Thyroid gland (tissue), 4 donors: ENCODE results near the gene ZNF83. TPM values are rescaled to one million over a fixed set of nuclear protein-coding genes. Genes with fewer than 3 reads are reported as not detected.

Source experiments
- DNase-seq, 2 donors: peaks; one replicate each; pipeline ENCODE4 v3.0.0-alpha.2; 2019
- H3K27ac ChIP-seq, 3 donors: fragments of 200-600 bp; sonication (generic); 1 replicate in 2 of 3; 2 replicates in 1 of 3; pipeline ENCODE4 v1.5.1; 2016 to 2019; ENCODE audit warnings: mild to moderate bottlenecking in 1 of 3, moderate library complexity in 1 of 3
- H3K27me3 ChIP-seq: fragments of 200-600 bp; sonication (generic); one replicate; pipeline ENCODE4 v1.5.1; 2019
- H3K36me3 ChIP-seq, 2 donors: fragments of 200-600 bp; sonication (generic); one replicate each; pipeline ENCODE4 v1.5.1; 2016 to 2019
- H3K4me1 ChIP-seq, 2 donors: fragments of 200-600 bp; sonication (generic); one replicate each; pipeline ENCODE4 v1.5.1; 2017 to 2019
- H3K4me3 ChIP-seq, 3 donors: fragments of 200-600 bp; sonication (generic); replicated peaks in 1 of 3; 1 replicate in 2 of 3; 2 replicates in 1 of 3; pipeline ENCODE4 v1.5.1; 2016; ENCODE audit warnings: mild to moderate bottlenecking in 1 of 3
- H3K9me3 ChIP-seq: fragments of 200-600 bp; sonication (generic); one replicate; pipeline ENCODE4 v1.5.1; 2017
- CTCF ChIP-seq, 6 experiments: fragments of 200-600 bp in 3 of 6; fragments of 450-650 bp in 3 of 6; sonication (generic) in 3 of 6; IDR thresholded peaks; one replicate each; pipeline ENCODE4 v1.5.1; 2016 to 2019; ENCODE audit warnings: antibody characterized with exemption in 6 of 6, mild to moderate bottlenecking in 2 of 6, inconsistent platforms in 1 of 6, moderate library complexity in 1 of 6
- POLR2A ChIP-seq, 2 donors: fragments of 450-650 bp; IDR thresholded peaks; one replicate each; pipeline ENCODE4 v1.6.1; 2017; ENCODE audit warnings: antibody characterized with exemption in 2 of 2, mild to moderate bottlenecking in 2 of 2, moderate library complexity in 1 of 2
- WGBS, 2 donors: methylation state at CpG; one replicate each; pipeline ENCODE4 v1.1.5; 2017; 5-methylcytosine and 5-hydroxymethylcytosine counted together
- intact Hi-C: fragments of 100-400 bp; cut with DNase I; formaldehyde crosslinking; loops from one replicate; pipeline ENCODE4 v1.15.1; 2023
- total RNA-seq, 4 donors: library from RNA; depleted of rRNA; stranded (reverse); fragments of >200 nt; gene quantifications; one replicate each; pipeline ENCODE4 v1.2.3, GENCODE V29; 2016

The ZNF83 gene
- total RNA-seq, 4 donors from 2014 or later: 75.3 to 125 (median 97.0) TPM

DNA sequence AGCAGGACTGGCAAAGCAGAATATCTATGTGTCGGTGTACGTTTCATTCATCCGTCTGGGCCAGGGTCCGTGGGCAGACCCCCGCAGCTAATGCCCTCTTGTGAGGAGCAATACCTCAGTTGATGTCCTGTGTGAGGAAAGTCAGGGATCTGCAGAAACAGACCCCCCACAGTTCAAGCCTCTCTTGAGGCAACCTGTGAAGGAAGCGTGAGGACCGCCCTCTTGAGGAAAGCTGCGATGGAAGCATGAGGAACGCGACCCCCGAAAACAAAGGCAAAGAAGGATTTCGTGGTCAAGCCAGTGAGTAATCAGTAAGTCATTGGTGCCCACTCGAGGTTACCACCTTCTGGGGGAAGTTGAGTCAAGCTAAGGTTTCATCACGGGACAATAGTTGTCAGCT, 20.9 kb upstream of the ZNF83 start:
- peaks cover 7 to 22% of the 10 kb centered on the region in 2 donors for H3K36me3 ChIP-seq
- intact Hi-C loops: no loop called here
- 73 to 78% methylated on average over 14 of the region's 14 CpGs for WGBS, 2 donors

GRCh38 chr19:52658595-52658994, 20.4 kb upstream of the ZNF83 start:
- no peak for DNase-seq
- H3K27me3 ChIP-seq: no peaks in the 10 kb centered on the region
- intact Hi-C loops: no loop called here
- no peak for TF ChIP-seq CTCF (IDR thresholded peaks at IDR 0.05)
- TF ChIP-seq POLR2A (IDR thresholded peaks at IDR 0.05): no peak
- 74 to 80% methylated on average over 5 of the region's 5 CpGs for WGBS, 2 donors
- H3K36me3 ChIP-seq: peaks cover 8 to 26% of the 10 kb centered on the region in 2 donors
- H3K27ac ChIP-seq: no peak overlapping the region
- H3K4me1 ChIP-seq: peaks cover 0 to 4% of the 10 kb centered on the region in 2 donors
- no peaks in the 10 kb centered on the region for H3K9me3 ChIP-seq
- H3K4me3 ChIP-seq: no peak overlapping the region

More for the DNA sequence above, 20.9 kb upstream of the ZNF83 start:
- TF ChIP-seq CTCF (IDR thresholded peaks at IDR 0.05): no peak
- TF ChIP-seq POLR2A (IDR thresholded peaks at IDR 0.05): no peak
- H3K27me3 ChIP-seq: no peaks in the 10 kb centered on the region
- H3K4me3 ChIP-seq: no peak overlapping the region
- no peaks in the 10 kb centered on the region for H3K9me3 ChIP-seq
- no peak overlapping the region for H3K27ac ChIP-seq
- DNase-seq: no peak
- peaks cover 0 to 5% of the 10 kb centered on the region in 2 donors for H3K4me1 ChIP-seq

DNA sequence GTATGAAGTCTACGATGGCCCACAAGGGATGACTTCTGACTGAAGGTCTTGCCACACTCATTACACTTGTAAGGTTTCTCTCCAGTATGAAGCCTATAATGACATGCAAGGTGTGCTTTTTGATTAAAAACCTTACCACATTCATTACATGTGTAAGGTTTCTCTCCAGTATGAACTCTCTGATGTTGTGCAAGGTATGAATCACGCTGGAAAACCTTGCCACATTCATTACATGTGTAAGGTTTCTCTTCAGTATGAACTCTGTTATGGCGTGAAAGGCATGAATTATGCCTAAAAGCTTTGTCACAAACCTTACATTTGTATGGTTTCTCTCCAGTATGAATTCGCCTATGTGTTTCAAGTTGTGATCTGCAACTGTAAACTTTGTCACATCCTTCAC, 15.0 kb upstream of the ZNF83 start:
- Histone ChIP-seq H3K36me3 (peaks cover 7 to 21% of the 10 kb centered on the region in 2 donors), H3K4me1 (peaks cover 0 to 9% of the 10 kb centered on the region in 2 donors), H3K27me3 (no peaks in the 10 kb centered on the region), H3K27ac (no peak overlapping the region), H3K4me3 (no peak overlapping the region), H3K9me3 (no peaks in the 10 kb centered on the region)
- no peak for TF ChIP-seq POLR2A (IDR thresholded peaks at IDR 0.05)
- no peak for TF ChIP-seq CTCF (IDR thresholded peaks at IDR 0.05)
- DNase-seq: no peak
- 92 to 99% methylated on average over 4 of the region's 4 CpGs for WGBS, 2 donors
- intact Hi-C loops: no loop called here

DNA sequence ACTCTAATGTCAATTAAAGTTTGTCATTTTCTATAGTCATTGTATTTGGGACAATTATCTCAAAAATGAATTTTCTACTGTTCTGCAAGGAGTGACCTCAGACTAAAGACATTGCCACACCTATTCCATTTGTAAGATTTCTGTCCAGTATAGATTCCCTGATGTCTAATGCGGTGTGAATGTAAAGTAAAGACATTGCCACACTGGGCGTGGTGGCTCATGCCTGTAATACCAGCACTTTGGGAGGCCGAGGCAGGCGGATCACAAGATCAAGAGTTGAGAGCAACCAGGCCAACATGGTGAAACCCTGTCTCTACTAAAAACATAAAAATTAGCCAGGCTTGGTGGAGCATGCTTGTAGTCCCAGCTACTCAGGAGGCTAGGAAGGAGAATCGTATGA, 13.8 kb upstream of the ZNF83 start:
- WGBS, 2 donors: 91% methylated on average over 5 of the region's 5 CpGs
- no peak for TF ChIP-seq CTCF (IDR thresholded peaks at IDR 0.05)
- Histone ChIP-seq H3K27ac (no peak overlapping the region), H3K36me3 (peaks cover 7 to 21% of the 10 kb centered on the region in 2 donors), H3K9me3 (no peaks in the 10 kb centered on the region), H3K27me3 (no peaks in the 10 kb centered on the region), H3K4me1 (peaks cover 0 to 9% of the 10 kb centered on the region in 2 donors), H3K4me3 (no peak overlapping the region)
- DNase-seq: no peak
- intact Hi-C loops: no loop called here

GRCh38 chr19:52648336-52649016, 10.3 kb upstream of the ZNF83 start:
- Histone ChIP-seq H3K9me3 (no peaks in the 10 kb centered on the region), H3K27ac (no peak overlapping the region), H3K36me3 (peaks cover 5 to 9% of the 10 kb centered on the region in 2 donors), H3K4me3 (no peak overlapping the region), H3K4me1 (peaks cover 0 to 9% of the 10 kb centered on the region in 2 donors), H3K27me3 (no peaks in the 10 kb centered on the region)
- intact Hi-C loops: no loop called here
- DNase-seq: no peak
- no peak for TF ChIP-seq CTCF (IDR thresholded peaks at IDR 0.05)
- TF ChIP-seq POLR2A (IDR thresholded peaks at IDR 0.05): no peak
- WGBS, 2 donors: 71 to 86% methylated on average over 4 of the region's 4 CpGs
